Lung (tissue), 12 donors: Measurements from ENCODE around the gene ATOSA. TPM values are rescaled to one million over a fixed set of nuclear protein-coding genes. Genes with fewer than 3 reads are reported as not detected.
A peak's percentile ranks its signal among the peaks of the same experiment; 100 is the strongest.

Source experiments
- ATAC-seq: fragments of 200-7000 bp; cut with Tn5 transposase; one replicate; pipeline ENCODE4 v1.9.1; 2020; ENCODE audit warnings: moderate number of reproducible peaks; ENCODE audit not compliant: insufficient read depth, low FRiP score
- DNase-seq, 3 donors: peaks; one replicate each; pipeline ENCODE4 v3.0.0-alpha.2; 2013 to 2017
- H3K27ac ChIP-seq, 2 donors: one replicate each; pipeline ENCODE4 v1.5.1; 2013; ENCODE audit warnings: mild to moderate bottlenecking in 2 of 2, moderate library complexity in 2 of 2, control low read depth in 1 of 2, inconsistent platforms in 1 of 2, low read depth in 1 of 2, low read length in 1 of 2
- H3K27me3 ChIP-seq, 3 donors: one replicate each; pipeline ENCODE4 v1.5.1; 2013; ENCODE audit warnings: low read length in 2 of 3; ENCODE audit not compliant: control insufficient read depth in 3 of 3, insufficient read depth in 3 of 3
- H3K36me3 ChIP-seq, 4 donors: one replicate each; pipeline ENCODE4 v1.5.1; 2013; ENCODE audit warnings: low read length in 4 of 4, mild to moderate bottlenecking in 1 of 4, moderate library complexity in 1 of 4; ENCODE audit not compliant: control insufficient read depth in 4 of 4, insufficient read depth in 4 of 4
- H3K4me1 ChIP-seq, 5 donors: one replicate each; pipeline ENCODE4 v1.5.1; 2013; ENCODE audit warnings: low read length in 5 of 5, mild to moderate bottlenecking in 2 of 5, moderate library complexity in 1 of 5; ENCODE audit not compliant: control insufficient read depth in 5 of 5, insufficient read depth in 5 of 5
- H3K4me3 ChIP-seq: one replicate; pipeline ENCODE4 v1.5.1; 2013; ENCODE audit warnings: mild to moderate bottlenecking, control low read depth, moderate library complexity
- H3K9ac ChIP-seq, 2 donors: one replicate each; pipeline ENCODE4 v1.5.1; 2013; ENCODE audit warnings: low read length in 2 of 2, control low read depth in 1 of 2; ENCODE audit not compliant: insufficient read depth in 1 of 2
- H3K9me3 ChIP-seq, 4 donors: one replicate each; pipeline ENCODE4 v1.5.1; 2013; ENCODE audit warnings: low read length in 3 of 4, mild to moderate bottlenecking in 1 of 4, moderate library complexity in 1 of 4; ENCODE audit not compliant: control insufficient read depth in 4 of 4, insufficient read depth in 3 of 4
- WGBS, 2 donors: extraction: QIAGEN DNeasy Blood & Tissue Kit; methylation state at CpG; one replicate each; pipeline ENCODE4 v1.1.7; 2013; 5-methylcytosine and 5-hydroxymethylcytosine counted together
- polyA plus RNA-seq, 2 donors: library from polyadenylated mRNA; stranded (reverse); fragments of 200-250 nt; gene quantifications; one replicate each; pipeline ENCODE4 v1.2.1, GENCODE V29; 2013
- total RNA-seq, 2 donors: library from RNA; depleted of rRNA in 1 of 2; stranded (reverse); fragments of >200 nt in 1 of 2; gene quantifications; one replicate each; pipeline ENCODE4 v1.2.1, GENCODE V29; 2014 to 2021
- TF ChIP-seq, protein P1 (sequence below): IDR thresholded peaks from 2 replicates; pipeline ENCODE4 v1.5.1; 2012; ENCODE audit warnings: mild to moderate bottlenecking; ENCODE audit errors: control extremely low read depth, extremely low read depth
- donor health status: control.
- donor health status: control.
- donor health status: Bipolar disorder and iron deficiency.
- donor health status: healthy.
- donor health status: DM: yes; HTN: yes; CAD: no.

ATOSA gene
- total and polyA plus RNA-seq, 4 donors = 12.1 to 114 (median 46.7) TPM

DNA sequence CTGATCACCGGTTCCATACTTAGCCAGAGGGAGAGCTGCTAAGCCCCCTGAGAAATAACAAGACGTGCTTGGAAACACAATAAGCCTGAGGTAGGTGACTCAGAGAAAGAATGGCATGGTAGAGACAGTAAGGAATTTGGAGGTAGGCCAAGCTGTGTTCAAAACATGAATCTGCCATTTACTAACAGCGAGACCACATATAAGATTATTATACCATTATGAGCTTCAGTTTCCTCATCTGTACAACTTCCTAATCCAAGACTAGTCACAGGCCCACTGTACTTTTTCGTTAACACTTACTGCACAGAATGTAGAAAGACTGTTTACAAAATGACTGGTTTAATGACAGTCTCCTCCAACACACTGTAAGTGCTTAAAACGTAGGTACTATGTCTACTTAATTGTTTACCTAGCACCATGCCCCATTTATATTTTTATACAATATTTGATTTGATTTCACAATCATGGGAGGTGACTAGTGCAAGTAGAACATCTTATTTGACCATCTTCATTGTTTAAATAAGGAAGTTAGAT, 25.7 kb downstream of the ATOSA start:
- 68 to 79% methylated on average over 5 of the region's 5 CpGs for WGBS, 2 donors
- no peak overlapping the region for H3K4me3 ChIP-seq
- H3K36me3 ChIP-seq = peaks cover 0 to 12% (median 0%) of the 10 kb centered on the region in 4 donors
- H3K4me1 ChIP-seq = peaks cover 0 to 24% (median 12%) of the 10 kb centered on the region in 5 donors
- no peaks in the 10 kb centered on the region for H3K27me3 ChIP-seq
- no peaks in the 10 kb centered on the region for H3K9me3 ChIP-seq
- peak overlapping the region in 1 of 2 donors; percentile 83 for H3K27ac ChIP-seq
- H3K9ac ChIP-seq = no peak overlapping the region
- DNase-seq = peak in 1 of 3 donors; percentile 12
- TF ChIP-seq, protein P1, sequence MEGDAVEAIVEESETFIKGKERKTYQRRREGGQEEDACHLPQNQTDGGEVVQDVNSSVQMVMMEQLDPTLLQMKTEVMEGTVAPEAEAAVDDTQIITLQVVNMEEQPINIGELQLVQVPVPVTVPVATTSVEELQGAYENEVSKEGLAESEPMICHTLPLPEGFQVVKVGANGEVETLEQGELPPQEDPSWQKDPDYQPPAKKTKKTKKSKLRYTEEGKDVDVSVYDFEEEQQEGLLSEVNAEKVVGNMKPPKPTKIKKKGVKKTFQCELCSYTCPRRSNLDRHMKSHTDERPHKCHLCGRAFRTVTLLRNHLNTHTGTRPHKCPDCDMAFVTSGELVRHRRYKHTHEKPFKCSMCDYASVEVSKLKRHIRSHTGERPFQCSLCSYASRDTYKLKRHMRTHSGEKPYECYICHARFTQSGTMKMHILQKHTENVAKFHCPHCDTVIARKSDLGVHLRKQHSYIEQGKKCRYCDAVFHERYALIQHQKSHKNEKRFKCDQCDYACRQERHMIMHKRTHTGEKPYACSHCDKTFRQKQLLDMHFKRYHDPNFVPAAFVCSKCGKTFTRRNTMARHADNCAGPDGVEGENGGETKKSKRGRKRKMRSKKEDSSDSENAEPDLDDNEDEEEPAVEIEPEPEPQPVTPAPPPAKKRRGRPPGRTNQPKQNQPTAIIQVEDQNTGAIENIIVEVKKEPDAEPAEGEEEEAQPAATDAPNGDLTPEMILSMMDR = no peak
- ATAC-seq = no peak

DNA sequence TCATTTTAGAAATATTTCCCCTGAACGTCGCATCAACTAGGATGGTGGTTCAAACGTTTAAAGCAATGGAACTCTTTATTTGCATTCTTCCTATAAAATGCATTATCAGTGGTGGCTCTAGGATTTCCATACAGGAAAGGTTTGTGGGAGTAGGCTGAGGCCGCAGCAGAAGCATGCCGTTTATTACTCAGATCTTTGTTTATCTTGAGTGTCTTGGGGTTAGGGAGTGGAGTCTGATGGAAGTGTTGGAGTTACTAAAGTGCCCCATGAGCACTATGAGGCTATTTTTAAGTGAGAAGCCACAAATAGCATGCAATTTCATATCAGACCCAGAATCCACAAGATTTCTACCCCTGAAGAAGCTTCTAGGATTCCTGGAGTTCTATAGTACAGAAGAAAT, 26.2 kb downstream of the ATOSA start:
- peaks cover 0 to 24% (median 12%) of the 10 kb centered on the region in 5 donors for H3K4me1 ChIP-seq
- H3K27ac ChIP-seq = peak overlapping the region in 1 of 2 donors; percentile 83
- no peak overlapping the region for H3K9ac ChIP-seq
- WGBS, 2 donors = 41 to 63% methylated on average over 5 of the region's 5 CpGs
- DNase-seq (no peak), ATAC-seq (no peak)
- TF ChIP-seq, protein P1 = no peak
- H3K4me3 ChIP-seq = no peak overlapping the region
- no peaks in the 10 kb centered on the region for H3K9me3 ChIP-seq
- H3K36me3 ChIP-seq = peaks cover 0 to 12% (median 0%) of the 10 kb centered on the region in 4 donors
- H3K27me3 ChIP-seq = no peaks in the 10 kb centered on the region

DNA sequence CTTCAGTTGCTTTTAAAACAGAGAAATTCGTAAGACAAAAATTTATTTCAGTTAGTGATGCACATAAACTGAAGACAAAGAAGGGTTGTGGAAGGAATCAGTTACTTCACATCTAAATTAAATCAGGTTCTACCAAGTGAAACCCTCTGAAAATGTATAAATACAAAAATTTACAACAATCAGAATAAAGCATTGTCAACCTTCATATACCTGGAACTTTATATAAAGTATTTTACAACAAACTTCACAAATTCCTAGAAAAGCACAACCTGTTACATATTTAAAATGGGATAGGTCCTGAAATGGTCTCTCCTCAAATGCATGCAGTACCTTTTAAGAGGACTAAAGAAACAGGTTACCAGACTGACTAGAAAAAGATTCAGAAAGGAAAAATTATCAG, 26.9 kb downstream of the ATOSA start:
- DNase-seq = no peak
- Histone ChIP-seq H3K36me3 (peaks cover 0 to 14% (median 0%) of the 10 kb centered on the region in 4 donors), H3K4me1 (peaks cover 0 to 24% (median 11%) of the 10 kb centered on the region in 5 donors), H3K9me3 (no peaks in the 10 kb centered on the region), H3K27me3 (no peaks in the 10 kb centered on the region), H3K27ac (peak overlapping the region in 1 of 2 donors; percentile 81), H3K4me3 (no peak overlapping the region), H3K9ac (peak overlapping the region in 1 of 2 donors; percentile 71)
- no peak for ATAC-seq
- TF ChIP-seq, protein P1 = no peak
- whole genome bisulfite sequencing, 2 donors = 25 to 40% methylated on average over 1 of the region's 1 CpG

DNA sequence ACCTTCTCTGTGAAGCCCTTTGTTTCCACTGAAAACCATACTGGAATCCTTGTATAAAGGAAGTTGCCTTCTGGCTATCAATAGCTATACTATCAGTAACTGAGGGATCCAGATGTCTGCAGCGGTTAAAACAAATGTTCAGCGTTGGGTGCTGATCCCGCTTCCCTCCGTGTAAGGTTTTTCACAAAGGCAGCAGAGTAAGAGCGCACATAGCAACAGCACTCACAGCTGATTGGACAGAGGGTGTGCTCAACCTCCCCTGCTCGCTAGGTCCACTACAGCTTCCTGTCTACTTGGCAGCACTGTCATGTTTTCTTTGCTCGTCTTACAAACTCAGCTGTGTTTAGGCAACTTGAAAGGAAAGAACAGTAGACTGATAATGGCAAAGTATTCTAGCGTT, 27.3 kb downstream of the ATOSA start:
- H3K36me3 ChIP-seq = peaks cover 0 to 14% (median 0%) of the 10 kb centered on the region in 4 donors
- H3K4me3 ChIP-seq = no peak overlapping the region
- no peaks in the 10 kb centered on the region for H3K9me3 ChIP-seq
- peaks cover 0 to 24% (median 9%) of the 10 kb centered on the region in 5 donors for H3K4me1 ChIP-seq
- no peaks in the 10 kb centered on the region for H3K27me3 ChIP-seq
- DNase-seq (peak; percentile 90 to 97 (median 97)), ATAC-seq (peak; percentile 86)
- TF ChIP-seq, protein P1 = no peak
- WGBS, 2 donors = 22 to 37% methylated on average over 8 of the region's 8 CpGs
- H3K9ac ChIP-seq = peak overlapping the region; percentile 78 to 86
- peak overlapping the region; percentile 6 to 81 for H3K27ac ChIP-seq
